Measurements from ENCODE around the gene APPBP2. TPM values are rescaled to one million over a fixed set of nuclear protein-coding genes. Genes with fewer than 3 reads are reported as not detected.

The APPBP2 gene
- total RNA-seq, 1 experiment from 2014 or later = 32.5 TPM

- intact Hi-C loops (cut with micrococcal nuclease; ENCODE audit: unreplicated experiment) = no loop called here
- CTCF ChIA-PET = no interaction called here
- H2AFZ ChIP-seq = 0 out of 2 replicates have a peak overlapping the region, but pooled peaks have one; percentile 53
- no TSS peak for BruUV-seq (replicated peaks)
- TF ChIP-seq, protein P1, sequence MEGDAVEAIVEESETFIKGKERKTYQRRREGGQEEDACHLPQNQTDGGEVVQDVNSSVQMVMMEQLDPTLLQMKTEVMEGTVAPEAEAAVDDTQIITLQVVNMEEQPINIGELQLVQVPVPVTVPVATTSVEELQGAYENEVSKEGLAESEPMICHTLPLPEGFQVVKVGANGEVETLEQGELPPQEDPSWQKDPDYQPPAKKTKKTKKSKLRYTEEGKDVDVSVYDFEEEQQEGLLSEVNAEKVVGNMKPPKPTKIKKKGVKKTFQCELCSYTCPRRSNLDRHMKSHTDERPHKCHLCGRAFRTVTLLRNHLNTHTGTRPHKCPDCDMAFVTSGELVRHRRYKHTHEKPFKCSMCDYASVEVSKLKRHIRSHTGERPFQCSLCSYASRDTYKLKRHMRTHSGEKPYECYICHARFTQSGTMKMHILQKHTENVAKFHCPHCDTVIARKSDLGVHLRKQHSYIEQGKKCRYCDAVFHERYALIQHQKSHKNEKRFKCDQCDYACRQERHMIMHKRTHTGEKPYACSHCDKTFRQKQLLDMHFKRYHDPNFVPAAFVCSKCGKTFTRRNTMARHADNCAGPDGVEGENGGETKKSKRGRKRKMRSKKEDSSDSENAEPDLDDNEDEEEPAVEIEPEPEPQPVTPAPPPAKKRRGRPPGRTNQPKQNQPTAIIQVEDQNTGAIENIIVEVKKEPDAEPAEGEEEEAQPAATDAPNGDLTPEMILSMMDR (conservative IDR thresholded peaks at IDR 0.05) = no peak
- no peaks in the 10 kb centered on the region for H3K36me3 ChIP-seq (ENCODE audit: low read depth)
- H3K27me3 ChIP-seq (ENCODE audit: insufficient read depth, low read depth) = no peaks in the 10 kb centered on the region
- no peaks in the 10 kb centered on the region for H3K9me3 ChIP-seq (ENCODE audit: insufficient read depth, low read depth)
- no peak overlapping the region for H3K4me3 ChIP-seq
- POLR2A ChIA-PET (ENCODE audit: unreplicated experiment) = no interaction called here
- no peaks in the 10 kb centered on the region for H3K4me1 ChIP-seq (replicated peaks; ENCODE audit: insufficient read depth)
- no peaks in the 10 kb centered on the region for H3K79me2 ChIP-seq (ENCODE audit: low read depth)
- H3K27ac ChIP-seq = no peak overlapping the region
- no peaks in the 10 kb centered on the region for H3F3A ChIP-seq (ENCODE audit: insufficient read depth, low read depth)
- H4K20me1 ChIP-seq (ENCODE audit: insufficient read depth) = no peaks in the 10 kb centered on the region
- DNase-seq = no peak
- H3K9me2 ChIP-seq (ENCODE audit: insufficient read depth) = no peaks in the 10 kb centered on the region
- H3K4me2 ChIP-seq = no peak overlapping the region
Measured at GRCh38 chr17:60403523-60403810, 122.6 kb downstream of the APPBP2 start.

- H3K27ac ChIP-seq = no peak overlapping the region
- TF ChIP-seq, protein P1 (conservative IDR thresholded peaks at IDR 0.05) = no peak
- no peak for TF ChIP-seq EZH2 (IDR thresholded peaks at IDR 0.05; ENCODE audit: low read depth)
- H3K79me2 ChIP-seq (ENCODE audit: low read depth) = no peaks in the 10 kb centered on the region
- BruUV-seq (replicated peaks) = no TSS peak
- H3K4me1 ChIP-seq (replicated peaks; ENCODE audit: insufficient read depth) = no peaks in the 10 kb centered on the region
- H3F3A ChIP-seq (ENCODE audit: insufficient read depth, low read depth) = no peaks in the 10 kb centered on the region
- no peak overlapping the region for H3K4me2 ChIP-seq
- ChIA-PET CTCF (no interaction called here), POLR2A (ENCODE audit: unreplicated experiment) (no interaction called here)
- H3K27me3 ChIP-seq (ENCODE audit: insufficient read depth, low read depth) = no peaks in the 10 kb centered on the region
- no peak overlapping the region for H2AFZ ChIP-seq
- intact Hi-C loops (cut with micrococcal nuclease; ENCODE audit: unreplicated experiment) = no loop called here
- DNase-seq = no peak
- H3K9me2 ChIP-seq (ENCODE audit: insufficient read depth) = no peaks in the 10 kb centered on the region
- no peaks in the 10 kb centered on the region for H3K9me3 ChIP-seq (ENCODE audit: insufficient read depth, low read depth)
- H4K20me1 ChIP-seq (ENCODE audit: insufficient read depth) = no peaks in the 10 kb centered on the region
- H3K4me3 ChIP-seq = no peak overlapping the region
- no peaks in the 10 kb centered on the region for H3K36me3 ChIP-seq (ENCODE audit: low read depth)
Measured at GRCh38 chr17:60401819-60402218, 124.2 kb downstream of the APPBP2 start.

DNA sequence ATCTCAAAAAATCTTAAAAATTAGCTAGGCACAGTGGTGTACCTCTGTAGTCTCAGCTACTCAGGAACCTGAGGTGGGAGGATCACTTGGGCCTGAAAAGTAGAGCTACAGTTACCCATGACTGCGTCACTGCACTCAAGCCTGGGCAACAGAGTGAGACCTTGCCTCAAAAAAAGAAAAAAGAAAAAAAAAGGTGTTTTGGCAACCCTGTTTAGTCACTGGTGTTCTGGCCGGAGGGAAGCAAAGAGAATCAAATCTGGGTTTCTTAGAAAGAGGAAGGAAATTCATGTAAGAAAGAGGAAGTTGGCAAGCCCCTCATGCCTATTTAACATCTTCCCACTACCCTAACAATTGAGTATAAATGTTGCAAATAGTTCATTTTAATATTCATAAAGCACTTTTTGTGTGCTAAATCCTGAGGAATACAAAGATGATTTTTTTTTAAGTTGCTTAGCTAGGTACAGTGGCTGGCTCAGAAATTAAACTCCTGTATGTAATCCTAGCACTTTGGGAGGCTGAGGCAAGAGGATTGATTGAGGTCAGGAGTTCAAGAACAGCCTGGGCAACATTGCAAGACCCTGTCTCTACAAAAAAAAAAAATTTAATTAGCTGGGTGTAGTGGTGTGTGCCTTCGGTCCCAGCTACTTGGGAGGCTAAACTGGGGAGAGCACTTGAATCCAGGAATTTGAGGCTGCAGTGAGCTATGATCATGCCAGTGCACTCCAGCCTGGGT, 127.6 kb downstream of the APPBP2 start:
- no peaks in the 10 kb centered on the region for H3K79me2 ChIP-seq (ENCODE audit: low read depth)
- H3K27ac ChIP-seq = no peak overlapping the region
- H3F3A ChIP-seq (ENCODE audit: insufficient read depth, low read depth) = peaks cover 15% of the 10 kb centered on the region; the same call in 1 of the 2 replicates
- no peaks in the 10 kb centered on the region for H4K20me1 ChIP-seq (ENCODE audit: insufficient read depth)
- H3K4me2 ChIP-seq = no peak overlapping the region
- peaks cover 9% of the 10 kb centered on the region for H3K4me1 ChIP-seq (replicated peaks; ENCODE audit: insufficient read depth)
- TF ChIP-seq, protein P1 (conservative IDR thresholded peaks at IDR 0.05) = no peak
- TF ChIP-seq EZH2 (IDR thresholded peaks at IDR 0.05; ENCODE audit: low read depth) = no peak
- ChIA-PET POLR2A (ENCODE audit: unreplicated experiment) (no interaction called here), CTCF (no interaction called here)
- intact Hi-C loops (cut with micrococcal nuclease; ENCODE audit: unreplicated experiment) = no loop called here
- no peak overlapping the region for H3K4me3 ChIP-seq
- H3K27me3 ChIP-seq (ENCODE audit: insufficient read depth, low read depth) = no peaks in the 10 kb centered on the region
- H3K9me3 ChIP-seq (ENCODE audit: insufficient read depth, low read depth) = no peaks in the 10 kb centered on the region
- no peaks in the 10 kb centered on the region for H3K9me2 ChIP-seq (ENCODE audit: insufficient read depth)
- no peak for DNase-seq
- H3K36me3 ChIP-seq (ENCODE audit: low read depth) = no peaks in the 10 kb centered on the region
- no peak overlapping the region for H2AFZ ChIP-seq
- no TSS peak for BruUV-seq (replicated peaks)

All from PC-9 (cell line).